ENCODE results near the gene NOP56. TPM values are rescaled to one million over a fixed set of nuclear protein-coding genes. Genes with fewer than 3 reads are reported as not detected.
A peak's percentile ranks its signal among the peaks of the same experiment; 100 is the strongest.
"Not testable (repeated sequence)": the region's sequence is repeated elsewhere in the genome, so short reads cannot be mapped to it uniquely, and the experiment has no call there.

The NOP56 gene
- total RNA-seq, 2 donors from 2014 or later: 424 to 981 TPM

DNA sequence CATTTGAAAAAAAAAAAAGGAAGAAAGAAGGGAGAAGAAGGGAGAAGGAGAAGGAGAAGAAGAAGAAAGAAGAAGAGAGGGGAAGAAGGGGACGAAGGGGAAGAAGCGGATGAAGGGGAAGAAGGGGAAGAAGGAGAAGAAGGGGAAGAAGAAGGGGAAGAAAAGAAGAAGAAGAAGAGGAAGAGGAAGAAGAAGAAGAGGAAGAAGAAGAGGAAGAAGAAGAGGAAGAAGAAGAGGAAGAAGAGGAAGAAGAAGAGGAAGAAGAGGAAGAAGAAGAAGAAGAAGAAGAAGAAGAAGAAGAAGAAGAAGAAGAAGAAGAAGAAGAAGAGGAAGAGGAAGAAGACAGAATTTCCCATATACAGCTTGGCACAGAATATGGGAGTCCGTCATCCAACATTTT is 29.6 kb downstream of the NOP56 start:
- not testable (repeated sequence) for H3K27ac Mint-ChIP-seq; H3K9me3 Mint-ChIP-seq; DNase-seq (ENCODE audit: low spot score); ATAC-seq; H3K4me1 Mint-ChIP-seq (ENCODE audit: low read depth in 2 of 2); H3K4me3 Mint-ChIP-seq; H3K36me3 Mint-ChIP-seq
- H3K27me3 Mint-ChIP-seq: peaks cover 9 to 30% of the 10 kb centered on the region in 2 donors

- ATAC-seq: peak; percentile 70 to 81
- H3K4me3 Mint-ChIP-seq; DNase-seq (ENCODE audit: low spot score); H3K36me3 Mint-ChIP-seq; H3K9me3 Mint-ChIP-seq: not testable (repeated sequence)
- Mint-ChIP-seq H3K4me1 (ENCODE audit: low read depth in 2 of 2) (peaks cover 21 to 23% of the 10 kb centered on the region in 2 donors), H3K27me3 (peaks cover 9 to 29% of the 10 kb centered on the region in 2 donors), H3K27ac (peak overlapping the region in 1 of 2 donors; percentile 54)
Measured at GRCh38 chr20:2684817-2685216, 32.4 kb downstream of the NOP56 start.

- DNase-seq (ENCODE audit: low spot score) (no peak), ATAC-seq (no peak)
- H3K27me3 Mint-ChIP-seq: peaks cover 9 to 14% of the 10 kb centered on the region in 2 donors
- H3K36me3 Mint-ChIP-seq: no peaks in the 10 kb centered on the region
- H3K9me3 Mint-ChIP-seq: no peaks in the 10 kb centered on the region
- H3K4me3 Mint-ChIP-seq: peak overlapping the region; percentile 60
- H3K4me1 Mint-ChIP-seq (ENCODE audit: low read depth in 2 of 2): peaks cover 38 to 39% of the 10 kb centered on the region in 2 donors
- H3K27ac Mint-ChIP-seq: peak overlapping the region; percentile 51 to 82
Measured at GRCh38 chr20:2687514-2687913, 35.1 kb downstream of the NOP56 start.

DNA sequence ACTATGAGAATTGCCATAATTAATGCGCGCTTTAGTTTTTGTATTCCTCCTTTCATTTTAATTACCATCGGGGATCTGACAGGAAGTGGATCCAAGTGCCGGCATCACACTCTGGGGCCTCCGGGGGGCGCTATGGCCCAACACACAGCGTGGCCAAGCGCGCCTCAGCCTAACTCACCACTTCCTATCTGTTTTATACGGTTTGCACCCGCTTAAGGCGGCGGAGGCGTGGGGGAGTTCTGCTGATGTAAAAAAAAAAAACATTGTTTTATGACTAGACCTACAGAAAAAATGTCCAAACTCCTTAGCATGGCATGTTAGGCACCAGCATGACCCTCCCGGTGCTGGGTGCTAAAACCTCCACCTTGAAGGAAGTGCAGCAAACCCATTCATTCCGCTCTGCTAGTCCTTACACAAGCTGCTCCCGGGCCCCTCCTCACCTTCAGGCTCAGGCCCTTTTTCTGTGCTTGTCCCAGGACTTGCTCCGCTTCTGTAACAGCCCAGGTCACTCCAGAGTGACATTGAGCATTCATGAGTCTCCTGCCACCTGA is 35.7 kb downstream of the NOP56 start:
- Mint-ChIP-seq H3K4me1 (ENCODE audit: low read depth in 2 of 2) (peaks cover 38 to 39% of the 10 kb centered on the region in 2 donors), H3K36me3 (no peaks in the 10 kb centered on the region), H3K27ac (peak overlapping the region; percentile 51 to 82), H3K9me3 (no peaks in the 10 kb centered on the region), H3K4me3 (peak overlapping the region; percentile 60), H3K27me3 (peaks cover 8 to 9% of the 10 kb centered on the region in 2 donors)
- ATAC-seq (peak; percentile 87 to 89), DNase-seq (ENCODE audit: low spot score) (peak; percentile 89)

DNA sequence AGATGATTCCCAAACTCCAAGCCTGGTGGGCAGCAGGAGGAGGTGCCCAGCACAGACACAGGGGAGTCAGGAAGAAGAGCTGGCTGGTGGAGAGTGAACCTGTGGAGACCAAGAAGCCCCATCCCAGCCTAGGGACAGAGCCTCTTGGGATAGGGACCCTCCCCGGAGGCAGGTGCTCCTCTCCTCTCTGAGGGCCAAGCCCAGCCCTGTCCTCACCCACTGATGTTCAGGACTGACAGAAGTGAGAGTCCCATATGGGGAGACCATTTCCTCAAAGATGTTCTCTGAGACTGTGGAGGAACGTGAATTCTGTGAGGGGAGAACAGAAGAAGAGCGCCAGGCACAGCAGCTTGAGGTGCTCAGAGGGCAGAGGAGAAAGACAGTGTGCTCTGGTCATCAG is 37.8 kb downstream of the NOP56 start:
- no peaks in the 10 kb centered on the region for H3K9me3 Mint-ChIP-seq
- H3K27ac Mint-ChIP-seq: peak overlapping the region in 1 of 2 donors; percentile 62
- H3K27me3 Mint-ChIP-seq: peaks cover 11 to 12% of the 10 kb centered on the region in 2 donors
- peaks cover 38 to 39% of the 10 kb centered on the region in 2 donors for H3K4me1 Mint-ChIP-seq (ENCODE audit: low read depth in 2 of 2)
- no peak overlapping the region for H3K4me3 Mint-ChIP-seq
- no peaks in the 10 kb centered on the region for H3K36me3 Mint-ChIP-seq
- no peak for ATAC-seq
- DNase-seq (ENCODE audit: low spot score): peak; percentile 47

DNA sequence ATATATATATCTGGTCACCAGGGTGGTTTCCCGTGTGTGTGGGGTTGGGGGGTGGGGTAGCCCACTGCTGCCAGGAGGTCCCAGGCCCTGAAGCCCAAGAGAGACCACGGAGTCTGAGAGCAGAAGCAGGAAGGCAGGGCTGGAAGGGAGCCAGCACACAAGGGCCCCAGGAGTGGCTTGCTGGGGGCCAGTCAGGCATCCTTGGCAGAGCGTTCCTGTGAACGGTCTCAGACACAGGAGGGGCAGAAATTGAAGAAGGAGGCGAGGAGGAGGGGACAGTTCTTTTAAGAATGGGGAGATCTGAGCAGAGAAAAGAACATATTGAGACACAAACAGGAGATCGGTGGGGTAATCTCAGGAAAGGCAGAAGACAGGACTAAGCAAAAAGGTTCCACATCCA is 38.3 kb downstream of the NOP56 start:
- ATAC-seq: no peak
- Mint-ChIP-seq H3K4me3 (peak overlapping the region; percentile 93), H3K36me3 (no peaks in the 10 kb centered on the region), H3K9me3 (no peaks in the 10 kb centered on the region), H3K27me3 (peaks cover 15 to 16% of the 10 kb centered on the region in 2 donors), H3K27ac (peak overlapping the region; percentile 51 to 76), H3K4me1 (ENCODE audit: low read depth in 2 of 2) (peaks cover 39% of the 10 kb centered on the region in 2 donors)
- peak; percentile 28 for DNase-seq (ENCODE audit: low spot score)

GRCh38 chr20:2691127-2691526 is 38.7 kb downstream of the NOP56 start:
- peaks cover 39 to 42% of the 10 kb centered on the region in 2 donors for H3K4me1 Mint-ChIP-seq (ENCODE audit: low read depth in 2 of 2)
- DNase-seq (ENCODE audit: low spot score) (no peak), ATAC-seq (no peak)
- peak overlapping the region; percentile 51 to 76 for H3K27ac Mint-ChIP-seq
- H3K4me3 Mint-ChIP-seq: peak overlapping the region; percentile 93
- no peaks in the 10 kb centered on the region for H3K36me3 Mint-ChIP-seq
- H3K9me3 Mint-ChIP-seq: no peaks in the 10 kb centered on the region
- peaks cover 18 to 20% of the 10 kb centered on the region in 2 donors for H3K27me3 Mint-ChIP-seq

DNA sequence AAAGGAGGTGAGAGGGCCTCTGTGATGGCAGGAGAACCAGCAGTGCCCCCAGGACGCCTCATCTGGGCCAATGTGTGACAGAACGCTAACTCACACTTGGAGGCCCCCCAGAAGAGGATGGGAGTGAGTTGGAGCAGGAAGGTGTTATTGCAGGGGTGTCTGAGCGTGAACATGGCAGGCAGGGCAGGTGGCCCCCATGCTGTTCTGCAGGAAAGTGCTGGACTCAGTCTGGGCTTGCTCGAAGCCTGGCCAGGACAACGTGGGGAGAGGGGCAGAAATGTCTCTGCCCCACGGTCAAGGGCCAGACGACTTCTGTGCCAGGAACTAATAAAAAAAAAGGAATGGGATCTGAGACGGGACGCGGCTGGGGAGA is 39.2 kb downstream of the NOP56 start:
- no peaks in the 10 kb centered on the region for H3K9me3 Mint-ChIP-seq
- ATAC-seq (no peak), DNase-seq (ENCODE audit: low spot score) (peak; percentile 44)
- H3K27ac Mint-ChIP-seq: peak overlapping the region; percentile 51 to 76
- peak overlapping the region; percentile 93 for H3K4me3 Mint-ChIP-seq
- peaks cover 18 to 22% of the 10 kb centered on the region in 2 donors for H3K27me3 Mint-ChIP-seq
- no peaks in the 10 kb centered on the region for H3K36me3 Mint-ChIP-seq
- peaks cover 39 to 42% of the 10 kb centered on the region in 2 donors for H3K4me1 Mint-ChIP-seq (ENCODE audit: low read depth in 2 of 2)

DNA sequence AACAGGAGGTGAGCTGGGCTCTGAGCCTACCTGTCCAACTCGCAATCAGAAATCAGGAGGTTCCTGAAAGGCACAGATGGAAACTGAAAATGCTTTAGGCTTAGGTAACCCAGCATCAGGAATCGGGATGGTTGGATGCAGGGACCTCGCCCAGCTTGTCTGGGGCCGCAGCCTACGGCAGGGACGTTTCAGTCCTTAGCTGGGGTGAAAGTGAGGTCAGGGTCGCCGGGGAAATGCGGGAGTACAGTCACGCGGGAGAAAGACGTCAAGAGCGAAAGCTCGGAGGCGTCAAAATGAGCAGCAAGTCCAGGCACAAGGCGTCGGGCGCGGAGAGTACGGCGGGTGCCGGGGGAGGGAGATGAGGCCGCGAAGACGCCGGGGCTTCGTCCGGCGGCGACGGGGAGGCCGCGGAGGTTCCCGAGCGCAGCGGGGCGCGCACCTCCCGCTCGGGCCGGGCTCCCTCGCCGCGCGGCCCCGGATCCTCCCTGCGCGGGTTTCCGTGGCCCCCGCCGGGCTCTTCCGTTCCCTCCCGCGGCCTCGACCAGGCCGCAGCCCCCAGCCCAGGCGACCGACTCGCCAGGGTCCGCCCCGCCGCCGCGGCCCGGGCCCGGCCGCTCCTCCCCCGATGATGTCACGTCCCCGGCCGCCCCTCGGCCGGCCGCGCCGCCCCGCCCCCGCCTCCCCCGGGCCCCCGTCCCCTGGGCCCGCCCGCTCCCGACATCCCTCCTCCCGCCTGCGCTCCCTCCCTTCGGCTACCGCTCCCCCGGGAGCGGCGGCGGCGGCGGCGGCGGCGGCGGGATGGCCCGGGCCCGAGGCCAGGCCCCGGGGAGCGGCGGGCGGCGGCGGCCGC is 39.8 kb downstream of the NOP56 start, which contains the start of gene EBF4:
Gene EBF4 (plus strand): TSS at position 745 of the 850 bp plus-strand sequence. CDS start 866 bp downstream, outside the sequence.
- H3K4me3 Mint-ChIP-seq: peak within 1 kb of the TSS; percentile 93
- peak; percentile 49 to 61 for ATAC-seq
- H3K27ac Mint-ChIP-seq: peak within 1 kb of the TSS; percentile 51 to 76
- H3K27me3 Mint-ChIP-seq: peaks cover 18 to 22% of the 10 kb centered on the region in 2 donors
- H3K36me3 Mint-ChIP-seq: no peaks in the 10 kb centered on the region
- H3K4me1 Mint-ChIP-seq (ENCODE audit: low read depth in 2 of 2): peaks cover 39 to 42% of the 10 kb centered on the region in 2 donors
- H3K9me3 Mint-ChIP-seq: no peaks in the 10 kb centered on the region
- DNase-seq (ENCODE audit: low spot score): peak; percentile 65

GRCh38 chr20:2692886-2693285 is 40.5 kb downstream of the NOP56 start:
- Mint-ChIP-seq H3K9me3 (no peaks in the 10 kb centered on the region), H3K4me1 (ENCODE audit: low read depth in 2 of 2) (peaks cover 32 to 37% of the 10 kb centered on the region in 2 donors), H3K36me3 (no peaks in the 10 kb centered on the region), H3K4me3 (no peak overlapping the region), H3K27ac (no peak overlapping the region), H3K27me3 (peaks cover 18 to 22% of the 10 kb centered on the region in 2 donors)
- ATAC-seq: peak in 1 of 2 donors; percentile 5
- DNase-seq (ENCODE audit: low spot score): no peak

GRCh38 chr20:2693286-2694007 is 41.0 kb downstream of the NOP56 start:
- DNase-seq (ENCODE audit: low spot score): peak; percentile 79
- no peaks in the 10 kb centered on the region for H3K36me3 Mint-ChIP-seq
- H3K4me1 Mint-ChIP-seq (ENCODE audit: low read depth in 2 of 2): peaks cover 27 to 32% of the 10 kb centered on the region in 2 donors
- peak overlapping the region; percentile 27 for H3K4me3 Mint-ChIP-seq
- H3K27ac Mint-ChIP-seq: no peak overlapping the region
- H3K27me3 Mint-ChIP-seq: peaks cover 18 to 22% of the 10 kb centered on the region in 2 donors
- no peaks in the 10 kb centered on the region for H3K9me3 Mint-ChIP-seq
- ATAC-seq: peak; percentile 73 to 84

- H3K4me3 Mint-ChIP-seq: peak overlapping the region; percentile 27
- peaks cover 18 to 22% of the 10 kb centered on the region in 2 donors for H3K27me3 Mint-ChIP-seq
- H3K9me3 Mint-ChIP-seq: no peaks in the 10 kb centered on the region
- ATAC-seq (no peak), DNase-seq (ENCODE audit: low spot score) (no peak)
- H3K4me1 Mint-ChIP-seq (ENCODE audit: low read depth in 2 of 2): peaks cover 24 to 28% of the 10 kb centered on the region in 2 donors
- no peak overlapping the region for H3K27ac Mint-ChIP-seq
- H3K36me3 Mint-ChIP-seq: no peaks in the 10 kb centered on the region
Measured at GRCh38 chr20:2694008-2694471, 41.6 kb downstream of the NOP56 start.

DNA sequence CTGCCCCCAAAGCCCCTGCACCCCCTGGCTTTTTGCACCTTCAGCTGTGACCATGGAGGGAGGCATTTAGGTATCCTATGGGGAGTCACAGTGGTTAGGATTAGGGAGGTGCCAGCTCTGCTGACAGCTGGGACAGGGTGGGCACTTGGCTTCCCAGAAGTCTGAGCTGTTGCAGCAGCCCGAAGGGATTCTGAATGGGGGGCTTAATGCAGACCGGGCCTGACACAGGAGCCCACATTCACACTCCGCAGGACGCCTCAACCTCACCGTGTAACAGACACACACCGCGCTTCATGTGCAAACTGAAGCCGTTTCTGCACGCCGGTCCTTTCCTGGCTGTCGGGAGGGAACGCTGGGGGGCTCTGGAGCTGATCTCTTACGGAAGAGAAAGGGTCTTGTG is 42.1 kb downstream of the NOP56 start:
- Mint-ChIP-seq H3K27ac (no peak overlapping the region), H3K9me3 (no peaks in the 10 kb centered on the region), H3K36me3 (no peaks in the 10 kb centered on the region), H3K4me1 (ENCODE audit: low read depth in 2 of 2) (peaks cover 20 to 25% of the 10 kb centered on the region in 2 donors), H3K4me3 (peak overlapping the region; percentile 72), H3K27me3 (peaks cover 18 to 22% of the 10 kb centered on the region in 2 donors)
- DNase-seq (ENCODE audit: low spot score) (peak; percentile 37), ATAC-seq (no peak)

Measured in natural killer cell treated with Interleukin-12 subunit alpha and Interleukin-12 subunit beta and Interleukin-15 and Interleukin-18, amount 100 ng/mL, for 72 hours (primary cell).